Lower lobe of right lung (tissue), 2 donors: ENCODE measurements around the gene TNFRSF9. TPM values are rescaled to one million over a fixed set of nuclear protein-coding genes. Genes with fewer than 3 reads are reported as not detected.

ENCODE experiments used
- ATAC-seq, 2 donors: fragments of 200-7000 bp; cut with Tn5 transposase; one replicate each; pipeline ENCODE4 v1.9.1; 2020 to 2022; ENCODE audit warnings: mild to moderate bottlenecking in 2 of 2, moderate library complexity in 2 of 2
- DNase-seq: peaks from one replicate; pipeline ENCODE4 v3.0.0-alpha.2; 2020
- H3K27ac ChIP-seq: fragments of 200-600 bp; one replicate; pipeline ENCODE4 v1.8.0; 2022
- H3K27me3 ChIP-seq: fragments of 200-600 bp; one replicate; pipeline ENCODE4 v1.8.0; 2022; ENCODE audit warnings: low read depth
- H3K36me3 ChIP-seq: fragments of 200-600 bp; one replicate; pipeline ENCODE4 v1.8.0; 2022; ENCODE audit warnings: mild to moderate bottlenecking
- H3K4me1 ChIP-seq: fragments of 200-600 bp; one replicate; pipeline ENCODE4 v1.8.0; 2022
- H3K4me3 ChIP-seq: fragments of 200-600 bp; one replicate; pipeline ENCODE4 v1.8.0; 2022; ENCODE audit warnings: mild to moderate bottlenecking
- H3K9me3 ChIP-seq: fragments of 200-600 bp; one replicate; pipeline ENCODE4 v1.8.0; 2022
- CTCF ChIP-seq: fragments of 200-600 bp; IDR thresholded peaks from one replicate; pipeline ENCODE4 v1.8.0; 2022; ENCODE audit warnings: antibody characterized with exemption, mild to moderate bottlenecking
- intact Hi-C: fragments of 100-400 bp; cut with DNase I; formaldehyde crosslinking; loops from one replicate; pipeline ENCODE4 v1.11.0; 2022
- total RNA-seq: library from RNA; stranded (reverse); fragmentation: NEBNext Ultra II Directional; extraction: Animal tissue kit (Norgen Biotek cat#: 25700); gene quantifications from one replicate; pipeline ENCODE4 v1.2.1, GENCODE V29; 2021
- donor health status: DM: no; HTN: yes; CAD: no; lungs with severe emphysema.

Gene TNFRSF9
- total RNA-seq, 1 donor from 2014 or later, result 0.47 TPM

GRCh38 chr1:7878027-7878426 lies 62.6 kb downstream of the TNFRSF9 start:
- no peak for TF ChIP-seq CTCF
- intact Hi-C loops, result no loop called here
- Histone ChIP-seq H3K4me1 (no peaks in the 10 kb centered on the region), H3K36me3 (no peaks in the 10 kb centered on the region), H3K9me3 (peaks cover 5% of the 10 kb centered on the region), H3K27me3 (no peaks in the 10 kb centered on the region), H3K4me3 (no peak overlapping the region), H3K27ac (no peak overlapping the region)
- DNase-seq (no peak), ATAC-seq (no peak)

DNA sequence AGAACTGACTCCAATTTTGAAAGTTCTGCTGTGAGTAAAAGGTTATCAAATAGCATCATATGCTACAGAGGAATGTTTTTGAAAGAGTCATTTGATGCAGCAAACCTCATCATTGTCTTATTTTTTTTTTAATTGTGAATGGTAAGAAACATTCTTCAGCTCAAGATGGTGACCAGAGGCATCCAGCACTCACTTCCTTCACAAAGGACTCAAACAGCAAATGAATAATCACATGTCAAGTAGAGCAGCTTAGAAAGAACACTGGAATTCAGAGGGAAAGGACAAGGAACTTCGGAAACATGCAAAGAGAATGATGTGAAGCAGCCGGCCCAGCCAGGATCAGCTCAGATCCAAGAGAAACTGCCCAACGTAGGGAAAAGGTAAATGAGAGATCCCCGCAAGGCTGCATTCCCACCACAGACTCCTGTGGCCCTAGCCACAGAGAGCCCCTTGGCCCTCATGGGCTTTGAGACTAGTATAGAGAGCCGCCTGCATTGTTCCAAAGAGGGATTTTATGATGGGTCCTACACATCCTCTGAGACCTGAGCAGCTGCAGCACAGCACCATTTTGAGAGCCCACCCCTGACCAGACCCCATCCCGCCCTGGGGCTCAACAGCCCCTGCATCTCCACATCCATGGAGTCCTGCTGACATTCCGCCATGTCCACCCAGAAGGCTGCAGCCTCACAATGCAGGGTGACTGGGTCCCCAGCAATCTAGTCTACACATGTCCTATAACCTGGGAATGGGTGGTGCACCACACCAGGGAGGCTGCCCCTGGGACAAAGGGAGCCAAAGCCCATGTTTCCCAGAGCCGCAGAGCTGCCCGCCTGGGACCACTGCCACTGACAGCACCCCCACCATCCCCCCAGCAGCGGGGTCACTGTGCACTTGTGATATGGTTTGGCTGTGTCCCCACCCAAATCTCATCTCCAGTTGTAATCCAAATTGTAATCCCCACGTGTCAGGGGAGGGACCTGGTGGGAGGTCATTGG lies 66.5 kb downstream of the TNFRSF9 start:
- Histone ChIP-seq H3K4me1 (no peaks in the 10 kb centered on the region), H3K27me3 (no peaks in the 10 kb centered on the region), H3K27ac (no peak overlapping the region), H3K36me3 (no peaks in the 10 kb centered on the region), H3K9me3 (peaks cover 5% of the 10 kb centered on the region), H3K4me3 (no peak overlapping the region)
- ATAC-seq (peak in 1 of 2 donors; percentile 23), DNase-seq (no peak)
- no peak for TF ChIP-seq CTCF
- intact Hi-C loops, result no loop called here

DNA sequence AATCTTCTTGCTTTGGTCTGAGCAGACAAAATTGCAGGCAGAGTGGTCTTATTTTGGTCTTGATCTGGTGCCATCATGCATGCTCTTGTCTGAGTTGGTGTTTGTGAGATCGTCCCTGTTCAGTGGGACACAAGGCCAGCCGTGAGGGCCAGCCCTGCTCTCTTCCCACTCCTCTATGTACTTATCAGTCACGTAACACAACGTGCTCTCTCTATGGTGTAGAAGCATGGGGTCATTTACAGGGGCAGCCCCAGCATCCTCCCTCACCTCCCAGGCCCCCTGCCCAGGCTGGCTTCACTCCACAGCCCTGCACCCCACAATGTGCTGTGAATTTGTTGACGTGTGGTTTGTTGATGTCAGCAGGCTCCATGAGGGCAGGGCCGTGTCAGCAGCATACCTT lies 69.5 kb downstream of the TNFRSF9 start:
- Histone ChIP-seq H3K9me3 (no peaks in the 10 kb centered on the region), H3K27ac (no peak overlapping the region), H3K4me3 (no peak overlapping the region), H3K36me3 (no peaks in the 10 kb centered on the region), H3K27me3 (no peaks in the 10 kb centered on the region), H3K4me1 (no peaks in the 10 kb centered on the region)
- intact Hi-C loops, result no loop called here
- ATAC-seq (no peak), DNase-seq (no peak)
- no peak for TF ChIP-seq CTCF

- no peak overlapping the region for H3K27ac ChIP-seq
- intact Hi-C loops, result no loop called here
- no peaks in the 10 kb centered on the region for H3K4me1 ChIP-seq
- no peaks in the 10 kb centered on the region for H3K36me3 ChIP-seq
- no peaks in the 10 kb centered on the region for H3K9me3 ChIP-seq
- no peak for ATAC-seq
- TF ChIP-seq CTCF, result no peak
- no peaks in the 10 kb centered on the region for H3K27me3 ChIP-seq
- no peak overlapping the region for H3K4me3 ChIP-seq
- no peak for DNase-seq
Measured at GRCh38 chr1:7869136-7869920, 71.3 kb downstream of the TNFRSF9 start.

GRCh38 chr1:7868070-7868780 lies 72.4 kb downstream of the TNFRSF9 start:
- intact Hi-C loops, result no loop called here
- no peak for ATAC-seq
- H3K9me3 ChIP-seq, result no peaks in the 10 kb centered on the region

More at GRCh38 chr1:7868070-7868780, 72.4 kb downstream of the TNFRSF9 start:
- Histone ChIP-seq H3K4me3 (no peak overlapping the region), H3K36me3 (no peaks in the 10 kb centered on the region), H3K27me3 (no peaks in the 10 kb centered on the region), H3K4me1 (no peaks in the 10 kb centered on the region), H3K27ac (no peak overlapping the region)
- DNase-seq, result no peak
- TF ChIP-seq CTCF, result no peak
